H1 (cell line): ENCODE measurements around the gene TMEM235. TPM values are rescaled to one million over a fixed set of nuclear protein-coding genes. Genes with fewer than 3 reads are reported as not detected.
A peak's percentile ranks its signal among the peaks of the same experiment; 100 is the strongest.

ENCODE experiments used
- CTCF ChIA-PET: fragments of 300-600 bp; sonication (Branson Sonifier 250); formaldehyde crosslinking; loops from one replicate; lab custom pipeline; 2021; ENCODE audit not compliant: partially characterized antibody; lab: Charles Lee
- POLR2A ChIA-PET: fragments of 300-600 bp; sonication (Branson Sonifier 250); formaldehyde crosslinking; loops from one replicate; lab custom pipeline; 2021; ENCODE audit warnings: inconsistent platforms; ENCODE audit not compliant: partially characterized antibody; lab: Charles Lee
- DNase-seq, 2 experiments: peaks; one replicate each; pipeline versions ENCODE4 v3.0.0 to v3.0.0-alpha.2; 2010 to 2022; ENCODE audit warnings: low spot score in 2 of 2, low read depth in 1 of 2, mixed read lengths in 1 of 2
- FAIRE-seq: peaks from 2 replicates; lab custom pipeline; 2011; peaks lifted over from hg19 to GRCh38; lab: Jason Lieb, UNC
- H2AFZ ChIP-seq: 2 replicates; pipeline ENCODE4 v1.8.1; 2012; ENCODE audit warnings: low read length, inconsistent platforms
- H2AK5ac ChIP-seq: 2 replicates; pipeline ENCODE4 v1.6.1; 2013; ENCODE audit warnings: low read depth, low read length
- H2BK120ac ChIP-seq: replicated peaks from 2 replicates; pipeline ENCODE3; 2013; ENCODE audit warnings: low read depth, low read length, inconsistent platforms
- H2BK12ac ChIP-seq: 2 replicates; pipeline ENCODE4 v1.6.1; 2013; ENCODE audit warnings: low read depth, low read length
- H2BK15ac ChIP-seq: 2 replicates; pipeline ENCODE4 v1.6.1; 2013; ENCODE audit warnings: low read length
- H2BK20ac ChIP-seq: 2 replicates; pipeline ENCODE4 v1.6.1; 2013; ENCODE audit warnings: low read length
- H2BK5ac ChIP-seq: 2 replicates; pipeline ENCODE4 v1.6.1; 2013; ENCODE audit warnings: low read depth, low read length
- H3K14ac ChIP-seq: 2 replicates; pipeline ENCODE4 v1.6.1; 2013; ENCODE audit warnings: inconsistent platforms; ENCODE audit not compliant: insufficient read length
- H3K18ac ChIP-seq: 2 replicates; pipeline ENCODE4 v1.6.1; 2013; ENCODE audit warnings: low read length; ENCODE audit errors: extremely low read depth
- H3K23ac ChIP-seq: 2 replicates; pipeline ENCODE4 v1.6.1; 2013; ENCODE audit warnings: inconsistent platforms; ENCODE audit not compliant: insufficient read length
- H3K23me2 ChIP-seq: 2 replicates; pipeline ENCODE4 v1.6.1; 2013; ENCODE audit warnings: low read depth, low read length
- H3K27ac ChIP-seq: 2 replicates; pipeline ENCODE4 v1.6.1; 2011; ENCODE audit warnings: low read depth, low read length, inconsistent platforms
- H3K27me3 ChIP-seq, 4 experiments: replicated peaks in 1 of 4; 1 replicate in 1 of 4; 2 replicates in 3 of 4; pipeline versions ENCODE4 v1.6.1 to v1.8.1; 2011 to 2013; ENCODE audit warnings: low read length in 3 of 4, mild to moderate bottlenecking in 3 of 4, inconsistent platforms in 2 of 4, mixed read lengths in 2 of 4, moderate library complexity in 1 of 4; ENCODE audit not compliant: control insufficient read depth in 3 of 4, insufficient read depth in 3 of 4; ENCODE audit errors: extremely low read depth in 1 of 4
- H3K36me3 ChIP-seq, 4 experiments: 2 replicates each; pipeline versions ENCODE4 v1.6.1 to v1.8.1; 2011 to 2013; ENCODE audit warnings: mild to moderate bottlenecking in 4 of 4, low read length in 3 of 4, moderate library complexity in 2 of 4, control low read depth in 1 of 4, inconsistent platforms in 1 of 4; ENCODE audit not compliant: insufficient read depth in 4 of 4, control insufficient read depth in 2 of 4
- H3K4ac ChIP-seq: replicated peaks from 2 replicates; pipeline ENCODE3; 2013; ENCODE audit warnings: low read length, low read depth, mixed read lengths, inconsistent platforms; ENCODE audit not compliant: insufficient read length
- H3K4me1 ChIP-seq, 4 experiments: replicated peaks in 1 of 4; 1 replicate in 1 of 4; 2 replicates in 3 of 4; pipeline versions ENCODE4 v1.6.1 to v1.8.1; 2011 to 2013; ENCODE audit warnings: low read length in 3 of 4, inconsistent platforms in 2 of 4, mixed read lengths in 1 of 4; ENCODE audit not compliant: insufficient read depth in 4 of 4, control insufficient read depth in 3 of 4
- H3K4me2 ChIP-seq, 2 experiments: 2 replicates each; pipeline versions ENCODE4 v1.6.1 to v1.8.1; 2011 to 2013; ENCODE audit warnings: low read depth in 2 of 2, low read length in 2 of 2, control low read depth in 1 of 2, inconsistent platforms in 1 of 2, mild to moderate bottlenecking in 1 of 2; ENCODE audit not compliant: insufficient read depth in 1 of 2
- H3K4me3 ChIP-seq, 4 experiments: fragments of 200-600, 300-600 bp in 1 of 4; sonication (generic), shearing (Covaris generic), sonication (Bioruptor Twin) in 1 of 4; 2 replicates each; pipeline versions ENCODE4 v1.5.1 to v1.8.1; 2011 to 2016; ENCODE audit warnings: low read length in 4 of 4, low read depth in 3 of 4, control low read depth in 2 of 4, inconsistent platforms in 2 of 4, mild to moderate bottlenecking in 2 of 4, mixed read lengths in 1 of 4, moderate library complexity in 1 of 4; ENCODE audit not compliant: insufficient read depth in 2 of 4; ENCODE audit errors: extremely low read depth in 1 of 4
- H3K56ac ChIP-seq: replicated peaks from 2 replicates; pipeline ENCODE3; 2013; ENCODE audit warnings: low read depth, mild to moderate bottlenecking, mixed read lengths, low read length, inconsistent platforms; ENCODE audit not compliant: insufficient read length
- H3K79me1 ChIP-seq: 2 replicates; pipeline ENCODE4 v1.6.1; 2013; ENCODE audit warnings: low read depth, low read length, control low read depth
- H3K79me2 ChIP-seq, 2 experiments: 2 replicates each; pipeline versions ENCODE4 v1.6.1 to v1.8.1; 2012 to 2013; ENCODE audit warnings: low read length in 2 of 2, mild to moderate bottlenecking in 2 of 2, inconsistent platforms in 1 of 2; ENCODE audit not compliant: insufficient read depth in 2 of 2, control insufficient read depth in 1 of 2
- H3K9ac ChIP-seq, 4 experiments: replicated peaks in 1 of 4; 1 replicate in 1 of 4; 2 replicates in 3 of 4; pipeline versions ENCODE4 v1.6.1 to v1.8.1; 2011 to 2013; ENCODE audit warnings: low read depth in 3 of 4, low read length in 3 of 4, control low read depth in 2 of 4, mild to moderate bottlenecking in 2 of 4, moderate library complexity in 2 of 4, inconsistent platforms in 1 of 4; ENCODE audit errors: extremely low read depth in 1 of 4
- H3K9me3 ChIP-seq, 2 experiments: 2 replicates each; pipeline versions ENCODE4 v1.6.1 to v1.8.1; 2012 to 2013; ENCODE audit warnings: mild to moderate bottlenecking in 2 of 2, moderate library complexity in 2 of 2, control low read depth in 1 of 2, inconsistent platforms in 1 of 2, low read depth in 1 of 2, low read length in 1 of 2, mixed read lengths in 1 of 2; ENCODE audit not compliant: insufficient read depth in 2 of 2
- H4K20me1 ChIP-seq, 2 experiments: replicated peaks in 1 of 2; 2 replicates each; pipeline versions ENCODE3 to v1.8.1; 2011 to 2013; ENCODE audit warnings: inconsistent platforms in 2 of 2, low read length in 2 of 2, mild to moderate bottlenecking in 1 of 2; ENCODE audit not compliant: insufficient read depth in 2 of 2, control insufficient read depth in 1 of 2
- H4K5ac ChIP-seq: 2 replicates; pipeline ENCODE4 v1.6.1; 2013; ENCODE audit warnings: low read length, low read depth, mixed read lengths, inconsistent platforms; ENCODE audit not compliant: insufficient read length
- H4K8ac ChIP-seq: 2 replicates; pipeline ENCODE4 v1.8.0; 2013; ENCODE audit warnings: mild to moderate bottlenecking, moderate library complexity, low read length, inconsistent platforms; ENCODE audit not compliant: insufficient read depth; ENCODE audit errors: extremely low read depth
- H4K91ac ChIP-seq: replicated peaks from 2 replicates; pipeline ENCODE3; 2013; ENCODE audit warnings: low read length, mixed read lengths, inconsistent platforms; ENCODE audit not compliant: insufficient read length
- BACH1 ChIP-seq: IDR thresholded peaks from 2 replicates; pipeline ENCODE4 v1.6.1; 2012; ENCODE audit warnings: low read length, improper control_type of control experiment
- BCL11A ChIP-seq, 2 experiments: IDR thresholded peaks; one replicate each; pipeline ENCODE4 v1.6.1; 2011; ENCODE audit warnings: low read depth in 2 of 2, low read length in 2 of 2, mild to moderate bottlenecking in 2 of 2
- BRCA1 ChIP-seq: IDR thresholded peaks from 2 replicates; pipeline ENCODE4 v1.6.1; 2012; ENCODE audit warnings: low read depth, low read length, improper control_type of control experiment
- CEBPB ChIP-seq: IDR thresholded peaks from 2 replicates; pipeline ENCODE4 v1.6.1; 2012; ENCODE audit warnings: low read depth, low read length
- CTBP2 ChIP-seq: IDR thresholded peaks from 2 replicates; pipeline ENCODE4 v1.7.0; 2011; ENCODE audit warnings: borderline replicate concordance, mild to moderate bottlenecking, moderate library complexity, mixed read lengths, low read length; ENCODE audit not compliant: insufficient read depth, insufficient read length
- GABPA ChIP-seq: IDR thresholded peaks from 2 replicates; pipeline ENCODE4 v1.6.1; 2011; ENCODE audit warnings: mild to moderate bottlenecking, low read length, moderate library complexity, borderline replicate concordance; ENCODE audit not compliant: insufficient read depth
- HDAC6 ChIP-seq: IDR thresholded peaks from one replicate; pipeline ENCODE4 v1.7.1; 2012; ENCODE audit warnings: low read depth, mild to moderate bottlenecking, inconsistent platforms, low read length, moderate library complexity
- JUN ChIP-seq: IDR thresholded peaks from 2 replicates; pipeline ENCODE4 v1.6.1; 2011; ENCODE audit warnings: low read depth, mild to moderate bottlenecking, improper control_type of control experiment, low read length
- KDM1A ChIP-seq: fragments of 200-600, 300-600 bp; sonication (generic); IDR thresholded peaks from 2 replicates; pipeline ENCODE4 v1.7.1; 2016; ENCODE audit warnings: mild to moderate bottlenecking, low read length, borderline replicate concordance
- KDM5A ChIP-seq: fragments of 200-600 bp; IDR thresholded peaks from 2 replicates; pipeline ENCODE4 v1.7.1; 2012; ENCODE audit warnings: mild to moderate bottlenecking, low read length, inconsistent platforms, mixed read lengths
- MAFK ChIP-seq: IDR thresholded peaks from 2 replicates; pipeline ENCODE4 v1.6.1; 2012; ENCODE audit warnings: low read depth, mild to moderate bottlenecking, improper control_type of control experiment, low read length
- SAP30 ChIP-seq: fragments of 300-600 bp; sonication (generic); IDR thresholded peaks from 2 replicates; pipeline ENCODE4 v1.7.1; 2012; ENCODE audit warnings: low read length, moderate library complexity, mild to moderate bottlenecking, inconsistent platforms; ENCODE audit not compliant: insufficient read depth, insufficient replicate concordance
- WGBS, 2 experiments: shearing (Covaris generic) in 1 of 2; methylation state at CpG; one replicate each; pipeline versions ENCODE4 v1.1.6 to v1.1.7; 2013 to 2015; ENCODE audit warnings: low lambda C conversion rate in 2 of 2, mixed read lengths in 2 of 2, inconsistent platforms in 1 of 2, low coverage in 1 of 2, missing lambda C conversion rate in 1 of 2; ENCODE audit not compliant: insufficient replicate concordance in 2 of 2, insufficient coverage in 1 of 2, insufficient read length in 1 of 2; ENCODE audit errors: extremely low coverage in 1 of 2, missing lambda C conversion rate in 1 of 2; 5-methylcytosine and 5-hydroxymethylcytosine counted together
- polyA plus RNA-seq, 7 experiments: library from polyadenylated mRNA; depleted of rRNA in 3 of 7; stranded (reverse) in 5 of 7; unstranded in 2 of 7; fragments of >200 nt in 5 of 7; fragments of 200-250 nt in 2 of 7; gene quantifications; 1 replicate in 5 of 7; 2 replicates in 1 of 7; 4 replicates in 1 of 7; pipeline versions ENCODE4 v1.2.1 to v1.2.3, GENCODE V29; 2011 to 2013; ENCODE audit warnings: missing spikeins in 2 of 7, mixed read lengths in 2 of 7
- total RNA-seq: library from RNA; stranded (reverse); fragmentation: NEBNext Ultra II Directional; extraction: Animal tissue kit (Norgen Biotek cat#: 25700); gene quantifications from 2 replicates; pipeline ENCODE4 v1.2.1, GENCODE V29; 2021

TMEM235 gene
- total and polyA plus RNA-seq, 2 of the 8 experiments (the other 6 are each of a cell fraction or from before 2014, with no cell fraction given): 0.05 to 0.15 TPM

GRCh38 chr17:78197147-78197832 is 34.1 kb upstream of the TMEM235 start:
- Histone ChIP-seq H3K9me3 (no peaks in the 10 kb centered on the region), H3K23ac (no peak overlapping the region), H3K36me3 (peaks cover 0 to 9% (median 2%) of the 10 kb centered on the region in 4 experiments; a peak in 5 of 8 replicates), H2BK15ac (no peak overlapping the region), H3K14ac (no peak overlapping the region), H2BK120ac (no peak overlapping the region), H3K18ac (no peak overlapping the region), H3K79me1 (0 out of 2 replicates have a peak, but pooled peaks cover 3% of the 10 kb centered on the region), H3K27me3 (no peaks in the 10 kb centered on the region), H3K23me2 (no peaks in the 10 kb centered on the region), H2AFZ (no peak overlapping the region), H3K4me3 (no peak overlapping the region), H2BK5ac (0 out of 2 replicates have a peak overlapping the region, but pooled peaks have one; percentile 44), H4K20me1 (peaks cover 1 to 5% of the 10 kb centered on the region in 2 experiments), H2BK12ac (no peak overlapping the region), H3K9ac (no peak overlapping the region), H3K4ac (no peak overlapping the region), H4K8ac (no peak overlapping the region), H4K91ac (no peak overlapping the region), H4K5ac (no peak overlapping the region), H3K4me1 (peaks cover 0 to 11% (median 4%) of the 10 kb centered on the region in 4 experiments; a peak in 5 of 7 replicates), H3K79me2 (no peaks in the 10 kb centered on the region; a peak in 1 of 4 replicates), H3K56ac (no peak overlapping the region), H2BK20ac (no peak overlapping the region), H3K27ac (peak overlapping the region; percentile 29; the same call in 1 of the 2 replicates), H3K4me2 (peak overlapping the region; percentile 13 to 22; a peak in 2 of 4 replicates), H2AK5ac (no peak overlapping the region)
- FAIRE-seq: no peak
- POLR2A ChIA-PET: interaction anchor here (1.3 to 5.5 kb wide), 5 partner anchors 11 to 28 kb away, joined by 3 to 67 read pairs (median 6); partner anchors contain the start of genes AFMID and TK1
- no peak for DNase-seq
- 75% methylated on average over 9 of the region's 9 CpGs; no CpG with 5 or more reads in 1 of the 2 experiments for WGBS, 2 experiments
- CTCF ChIA-PET: interaction anchor here (1.1 to 10.2 kb wide), 9 partner anchors 9 to 248 kb away, joined by 3 to 65 read pairs (median 5); partner anchors contain the start of genes AFMID and TK1
- no peak for TF ChIP-seq BACH1
- no peak for TF ChIP-seq KDM5A
- TF ChIP-seq GABPA: no peak
- no peak for TF ChIP-seq KDM1A
- no peak for TF ChIP-seq SAP30
- TF ChIP-seq HDAC6: no peak
- no peak for TF ChIP-seq CTBP2
- TF ChIP-seq BCL11A (IDR thresholded peaks at IDR 0.05; ENCODE audit: low read depth in 2 of 2, low read length in 2 of 2): no peak
- TF ChIP-seq BRCA1: no peak
- TF ChIP-seq CEBPB: no peak
- TF ChIP-seq MAFK: no peak
- TF ChIP-seq JUN: no peak
